PFSK-1 (cell line): ENCODE measurements around the gene LMO4.

Experiments
- FOXP2 ChIP-seq: optimal IDR thresholded peaks from 2 replicates; pipeline ENCODE3; 2011; ENCODE audit warnings: borderline replicate concordance, control low read depth, inconsistent platforms; ENCODE audit not compliant: insufficient read depth; ENCODE audit errors: extremely low read length, extremely low read depth
- POLR2AphosphoS5 ChIP-seq: IDR thresholded peaks from 2 replicates; pipeline ENCODE4 v1.6.1; 2012; ENCODE audit warnings: low read depth, mild to moderate bottlenecking, control low read depth, low read length, moderate library complexity
- REST ChIP-seq, 2 experiments: IDR thresholded peaks; 2 replicates each; pipeline versions ENCODE4 v1.6.1 to v1.8.0; 2011 to 2012; ENCODE audit warnings: low read depth in 2 of 2, low read length in 2 of 2, control low read depth in 1 of 2, inconsistent platforms in 1 of 2, mild to moderate bottlenecking in 1 of 2, moderate library complexity in 1 of 2; ENCODE audit not compliant: insufficient read depth in 1 of 2
- SIN3A ChIP-seq: IDR thresholded peaks from 2 replicates; pipeline ENCODE4 v1.6.1; 2012; ENCODE audit warnings: mild to moderate bottlenecking, low read length, moderate library complexity, borderline replicate concordance; ENCODE audit not compliant: insufficient read depth
- TAF1 ChIP-seq: IDR thresholded peaks from 2 replicates; pipeline ENCODE4 v1.6.1; 2012; ENCODE audit warnings: low read length, control low read depth, borderline replicate concordance; ENCODE audit not compliant: insufficient read depth

The LMO4 gene

GRCh38 chr1:87325982-87326738 is 2.5 kb upstream of the LMO4 start:
- TF ChIP-seq TAF1 (no peak), SIN3A (no peak), POLR2AphosphoS5 (no peak), FOXP2 (no peak), REST (IDR thresholded peaks at IDR 0.05; ENCODE audit: insufficient read depth in 1 of 2, low read depth in 2 of 2, low read length in 2 of 2) (no peak)

GRCh38 chr1:87327376-87328271 is 1.1 kb upstream of the LMO4 start:
- TF ChIP-seq FOXP2 (no peak), TAF1 (no peak), SIN3A (no peak)

GRCh38 chr1:87329051-87329525 is 408 bp downstream of the LMO4 start:
- no peak for TF ChIP-seq SIN3A
- TF ChIP-seq POLR2AphosphoS5: no peak
- no peak for TF ChIP-seq TAF1
- peak; percentile 87 for TF ChIP-seq FOXP2
- no peak for TF ChIP-seq REST (IDR thresholded peaks at IDR 0.05; ENCODE audit: insufficient read depth in 1 of 2, low read depth in 2 of 2, low read length in 2 of 2)

GRCh38 chr1:87329526-87330056 is 911 bp downstream of the LMO4 start:
- TF ChIP-seq REST (IDR thresholded peaks at IDR 0.05; ENCODE audit: insufficient read depth in 1 of 2, low read depth in 2 of 2, low read length in 2 of 2) (no peak), SIN3A (no peak), FOXP2 (no peak), POLR2AphosphoS5 (no peak), TAF1 (no peak)

GRCh38 chr1:87330057-87330884 is 1.6 kb downstream of the LMO4 start:
- no peak for TF ChIP-seq FOXP2
- TF ChIP-seq SIN3A: no peak
- TF ChIP-seq TAF1: no peak
- TF ChIP-seq REST (IDR thresholded peaks at IDR 0.05; ENCODE audit: insufficient read depth in 1 of 2, low read depth in 2 of 2, low read length in 2 of 2): no peak
- TF ChIP-seq POLR2AphosphoS5: no peak
